Measurements from ENCODE around the gene ASIC4.

ASIC4 gene

GRCh38 chr2:219513787-219514186 lies 495 bp upstream of the ASIC4 start:
- no peaks in the 10 kb centered on the region for H3K9me3 Mint-ChIP-seq (ENCODE audit: low read depth)
- peaks cover 25% of the 10 kb centered on the region for H3K4me1 Mint-ChIP-seq (ENCODE audit: low read depth)
- H3K27ac Mint-ChIP-seq, result no peak overlapping the region
- peak overlapping the region; percentile 6 for H3K4me3 Mint-ChIP-seq
- H3K36me3 Mint-ChIP-seq, result no peaks in the 10 kb centered on the region
- H3K27me3 Mint-ChIP-seq, result peaks cover 50% of the 10 kb centered on the region

DNA sequence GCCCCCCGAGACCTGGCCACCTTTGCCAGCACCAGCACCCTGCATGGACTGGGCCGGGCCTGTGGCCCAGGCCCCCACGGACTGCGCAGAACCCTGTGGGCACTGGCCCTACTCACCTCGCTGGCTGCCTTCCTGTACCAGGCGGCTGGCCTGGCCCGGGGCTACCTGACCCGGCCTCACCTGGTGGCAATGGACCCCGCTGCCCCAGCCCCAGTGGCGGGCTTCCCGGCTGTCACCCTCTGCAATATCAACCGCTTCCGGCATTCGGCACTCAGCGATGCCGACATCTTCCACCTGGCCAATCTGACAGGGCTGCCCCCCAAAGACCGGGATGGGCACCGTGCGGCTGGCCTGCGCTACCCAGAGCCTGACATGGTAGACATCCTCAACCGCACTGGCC lies 554 bp downstream of the ASIC4 start:
- H3K27me3 Mint-ChIP-seq, result peaks cover 51% of the 10 kb centered on the region
- no peak overlapping the region for H3K4me3 Mint-ChIP-seq
- no peak overlapping the region for H3K27ac Mint-ChIP-seq
- peaks cover 20% of the 10 kb centered on the region for H3K4me1 Mint-ChIP-seq (ENCODE audit: low read depth)
- H3K36me3 Mint-ChIP-seq, result no peaks in the 10 kb centered on the region
- H3K9me3 Mint-ChIP-seq (ENCODE audit: low read depth), result no peaks in the 10 kb centered on the region

DNA sequence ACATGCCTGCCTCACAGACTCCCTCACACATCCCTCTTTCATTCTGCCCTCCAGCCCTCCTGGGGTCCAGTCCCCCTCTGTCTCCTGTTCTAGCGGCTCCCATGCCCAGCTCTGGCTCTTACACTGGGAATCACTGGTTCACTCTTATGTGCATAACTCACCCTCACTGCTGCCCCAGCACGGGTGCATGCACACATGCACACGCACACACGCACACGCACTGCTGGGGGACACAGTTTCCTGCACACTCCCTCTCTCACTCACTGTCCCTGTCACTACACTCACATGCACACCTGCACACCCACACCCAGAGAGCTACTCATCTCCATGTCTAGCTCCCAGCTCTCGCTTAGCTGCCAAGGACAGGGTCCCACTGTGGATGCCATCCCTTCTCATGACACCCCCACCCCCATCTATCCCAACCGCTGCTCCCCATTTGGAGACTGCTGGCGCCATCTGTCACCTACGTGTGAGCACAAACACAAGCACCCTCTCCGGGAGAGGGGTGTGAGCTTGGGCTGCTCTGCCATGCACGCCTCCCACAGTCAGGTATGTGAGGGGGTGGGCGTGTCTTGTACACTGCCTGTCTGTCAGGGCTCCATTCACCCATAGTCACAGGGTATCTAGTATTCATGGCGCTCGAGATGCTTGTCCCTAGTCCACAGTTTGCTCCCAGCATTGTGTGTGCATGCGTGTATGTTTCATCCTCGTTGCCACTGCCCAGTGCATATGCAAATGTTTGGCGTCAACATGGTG lies 1.8 kb downstream of the ASIC4 start:
- Mint-ChIP-seq H3K27me3 (peaks cover 48% of the 10 kb centered on the region), H3K36me3 (no peaks in the 10 kb centered on the region), H3K4me1 (ENCODE audit: low read depth) (peaks cover 13% of the 10 kb centered on the region), H3K4me3 (no peak overlapping the region), H3K27ac (peak overlapping the region; percentile 14), H3K9me3 (ENCODE audit: low read depth) (no peaks in the 10 kb centered on the region)

- H3K36me3 Mint-ChIP-seq, result no peaks in the 10 kb centered on the region
- H3K27me3 Mint-ChIP-seq, result peaks cover 53% of the 10 kb centered on the region
- H3K9me3 Mint-ChIP-seq (ENCODE audit: low read depth), result no peaks in the 10 kb centered on the region
- H3K4me1 Mint-ChIP-seq (ENCODE audit: low read depth), result peaks cover 20% of the 10 kb centered on the region
- no peak overlapping the region for H3K4me3 Mint-ChIP-seq
- H3K27ac Mint-ChIP-seq, result no peak overlapping the region
These were observed 2.6 kb downstream of the ASIC4 start for GRCh38 chr2:219516888-219517287.

DNA sequence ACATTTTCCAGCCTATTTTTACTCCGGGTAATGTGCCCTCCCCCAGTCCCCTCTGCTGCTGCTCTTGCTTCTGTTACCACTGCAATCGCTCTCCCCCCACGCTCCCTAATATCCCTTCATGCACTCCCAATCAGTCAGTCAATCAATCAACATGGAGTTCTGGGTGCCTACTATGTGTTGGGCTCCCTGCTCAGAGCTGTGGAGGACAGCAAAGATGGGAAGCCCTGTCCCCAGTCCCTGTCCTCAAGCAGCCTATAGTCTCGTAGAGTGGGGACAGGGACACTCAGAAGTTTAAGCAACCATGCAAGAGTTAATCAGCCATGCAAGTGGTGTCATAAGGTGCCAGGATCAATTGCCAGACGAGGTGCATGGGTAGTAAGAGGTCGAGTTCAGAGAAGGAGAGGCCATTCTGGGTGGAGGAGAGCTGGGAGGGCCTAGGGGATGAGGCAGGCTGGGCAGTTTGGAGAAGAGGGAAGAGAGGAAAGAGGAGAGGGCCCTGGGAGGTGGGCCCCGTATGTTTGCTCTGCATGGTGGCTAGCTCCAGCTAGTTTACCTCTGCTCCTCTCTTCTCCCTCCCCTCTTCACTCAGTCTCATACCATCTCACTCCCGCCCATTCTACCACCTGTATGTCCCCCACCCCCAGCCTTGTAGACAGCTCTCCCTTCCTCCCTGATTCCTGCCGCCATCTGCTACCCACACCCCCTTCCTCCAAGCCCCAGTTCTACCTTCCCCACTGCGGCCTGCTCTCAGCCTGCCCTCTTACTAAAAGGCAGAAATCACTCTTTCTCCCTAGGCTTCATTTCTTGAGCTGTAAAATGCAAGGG lies 3.9 kb downstream of the ASIC4 start:
- H3K4me1 Mint-ChIP-seq (ENCODE audit: low read depth), result peaks cover 22% of the 10 kb centered on the region
- peaks cover 50% of the 10 kb centered on the region for H3K27me3 Mint-ChIP-seq
- no peaks in the 10 kb centered on the region for H3K36me3 Mint-ChIP-seq
- no peaks in the 10 kb centered on the region for H3K9me3 Mint-ChIP-seq (ENCODE audit: low read depth)
- no peak overlapping the region for H3K27ac Mint-ChIP-seq
- H3K4me3 Mint-ChIP-seq, result no peak overlapping the region

DNA sequence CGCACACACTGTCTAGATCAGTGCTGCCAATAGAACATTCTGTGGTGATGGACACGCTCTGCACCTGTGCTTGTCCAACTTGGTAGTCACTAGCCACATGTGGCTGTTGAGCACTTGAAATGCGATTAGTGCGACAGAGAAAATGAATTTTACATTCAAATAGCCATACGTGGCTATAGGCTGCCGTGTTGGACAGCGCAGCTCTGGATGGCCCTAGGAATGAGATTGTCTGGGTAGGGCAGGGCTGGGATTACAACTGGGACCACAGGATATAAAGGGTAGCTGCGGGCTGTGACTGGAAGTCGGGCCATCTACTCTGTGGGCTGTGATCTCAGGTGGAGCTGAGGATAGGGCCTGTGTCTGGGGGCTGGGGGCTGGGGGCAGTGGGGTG lies 5.2 kb downstream of the ASIC4 start:
- peaks cover 52% of the 10 kb centered on the region for H3K27me3 Mint-ChIP-seq
- H3K4me3 Mint-ChIP-seq, result no peak overlapping the region
- no peaks in the 10 kb centered on the region for H3K36me3 Mint-ChIP-seq
- peaks cover 18% of the 10 kb centered on the region for H3K4me1 Mint-ChIP-seq (ENCODE audit: low read depth)
- no peaks in the 10 kb centered on the region for H3K9me3 Mint-ChIP-seq (ENCODE audit: low read depth)
- no peak overlapping the region for H3K27ac Mint-ChIP-seq

- H3K36me3 Mint-ChIP-seq, result no peaks in the 10 kb centered on the region
- no peak overlapping the region for H3K4me3 Mint-ChIP-seq
- H3K27ac Mint-ChIP-seq, result no peak overlapping the region
- no peaks in the 10 kb centered on the region for H3K9me3 Mint-ChIP-seq (ENCODE audit: low read depth)
- peaks cover 54% of the 10 kb centered on the region for H3K27me3 Mint-ChIP-seq
- peaks cover 16% of the 10 kb centered on the region for H3K4me1 Mint-ChIP-seq (ENCODE audit: low read depth)
These were observed 5.8 kb downstream of the ASIC4 start for GRCh38 chr2:219520079-219520478.

- Mint-ChIP-seq H3K4me1 (ENCODE audit: low read depth) (peaks cover 16% of the 10 kb centered on the region), H3K27me3 (peaks cover 55% of the 10 kb centered on the region), H3K27ac (no peak overlapping the region), H3K4me3 (peak overlapping the region; percentile 73), H3K9me3 (ENCODE audit: low read depth) (no peaks in the 10 kb centered on the region), H3K36me3 (no peaks in the 10 kb centered on the region)
These were observed 7.0 kb downstream of the ASIC4 start for GRCh38 chr2:219521066-219521880.

DNA sequence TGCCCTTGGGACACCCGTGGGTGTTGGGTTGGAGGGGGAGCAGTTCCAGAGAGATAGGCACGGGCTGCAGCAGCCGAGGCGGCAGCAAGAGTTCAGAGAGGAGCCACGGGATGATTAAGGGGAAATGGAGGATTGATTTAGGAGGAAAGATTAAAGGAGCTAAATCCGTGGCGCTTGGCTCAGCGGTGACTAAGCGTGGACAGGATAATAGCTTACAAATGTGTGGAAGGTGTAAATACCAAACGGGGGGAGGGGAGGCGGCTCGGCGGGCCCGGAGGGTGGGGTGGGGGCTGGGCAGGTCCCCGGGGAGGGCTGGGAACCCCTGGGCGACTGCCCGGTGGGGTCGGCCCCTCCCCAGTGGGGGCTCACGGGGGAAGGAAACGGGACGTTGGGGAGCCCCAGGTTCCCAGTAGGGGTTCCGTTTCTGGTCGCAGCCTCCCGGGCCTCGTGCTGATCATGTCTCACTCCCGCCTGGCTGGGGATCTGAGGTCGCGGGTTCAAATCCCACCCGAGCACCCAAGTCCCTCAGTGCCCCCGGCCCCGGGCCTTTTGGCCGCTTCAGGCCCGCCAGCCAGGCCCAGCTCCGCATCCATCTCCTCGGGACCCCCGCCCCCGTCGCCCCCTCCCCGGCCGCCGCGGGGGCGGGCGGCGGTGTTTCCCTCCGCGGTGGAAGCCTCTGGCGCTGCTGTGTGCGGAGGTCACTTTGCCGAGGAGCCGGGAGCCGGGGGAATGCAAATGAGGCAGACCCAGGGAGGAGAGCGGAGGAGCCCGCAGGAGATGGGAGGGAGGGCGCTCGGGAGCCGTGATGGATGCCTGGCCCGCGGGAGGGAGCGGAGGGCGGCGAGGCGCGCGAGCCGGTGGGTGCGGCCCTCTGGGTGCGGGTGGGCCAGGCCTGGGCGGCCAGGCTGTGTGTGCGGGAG lies 8.1 kb downstream of the ASIC4 start:
- Mint-ChIP-seq H3K27me3 (peaks cover 58% of the 10 kb centered on the region), H3K4me1 (ENCODE audit: low read depth) (peaks cover 16% of the 10 kb centered on the region), H3K4me3 (peak overlapping the region; percentile 73), H3K36me3 (no peaks in the 10 kb centered on the region), H3K27ac (no peak overlapping the region), H3K9me3 (ENCODE audit: low read depth) (no peaks in the 10 kb centered on the region)

GRCh38 chr2:219523031-219523671 lies 8.9 kb downstream of the ASIC4 start:
- Mint-ChIP-seq H3K9me3 (ENCODE audit: low read depth) (no peaks in the 10 kb centered on the region), H3K27me3 (peaks cover 56% of the 10 kb centered on the region), H3K4me1 (ENCODE audit: low read depth) (peaks cover 16% of the 10 kb centered on the region), H3K4me3 (peak overlapping the region; percentile 58), H3K36me3 (no peaks in the 10 kb centered on the region), H3K27ac (no peak overlapping the region)

DNA sequence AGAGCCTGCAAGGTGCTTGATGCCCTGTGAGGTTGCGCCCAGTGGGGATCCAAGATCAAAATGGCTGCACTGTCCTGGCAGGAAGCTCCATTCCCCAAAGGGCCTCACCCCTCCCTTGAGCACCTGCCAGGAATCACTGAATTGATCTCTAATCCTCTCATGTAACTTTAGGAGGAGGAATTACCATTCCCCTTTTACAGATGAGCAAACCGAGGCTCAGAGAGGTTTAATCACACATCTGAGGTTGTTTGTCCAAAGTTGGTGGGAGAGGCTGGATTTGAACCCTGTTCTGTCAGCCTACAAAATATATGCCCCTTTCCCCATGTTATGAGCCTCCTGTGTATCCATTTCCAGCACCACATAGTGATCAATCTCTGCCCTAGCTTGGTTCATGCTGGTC lies 10.5 kb downstream of the ASIC4 start:
- no peak overlapping the region for H3K4me3 Mint-ChIP-seq
- H3K9me3 Mint-ChIP-seq (ENCODE audit: low read depth), result no peaks in the 10 kb centered on the region

DNA sequence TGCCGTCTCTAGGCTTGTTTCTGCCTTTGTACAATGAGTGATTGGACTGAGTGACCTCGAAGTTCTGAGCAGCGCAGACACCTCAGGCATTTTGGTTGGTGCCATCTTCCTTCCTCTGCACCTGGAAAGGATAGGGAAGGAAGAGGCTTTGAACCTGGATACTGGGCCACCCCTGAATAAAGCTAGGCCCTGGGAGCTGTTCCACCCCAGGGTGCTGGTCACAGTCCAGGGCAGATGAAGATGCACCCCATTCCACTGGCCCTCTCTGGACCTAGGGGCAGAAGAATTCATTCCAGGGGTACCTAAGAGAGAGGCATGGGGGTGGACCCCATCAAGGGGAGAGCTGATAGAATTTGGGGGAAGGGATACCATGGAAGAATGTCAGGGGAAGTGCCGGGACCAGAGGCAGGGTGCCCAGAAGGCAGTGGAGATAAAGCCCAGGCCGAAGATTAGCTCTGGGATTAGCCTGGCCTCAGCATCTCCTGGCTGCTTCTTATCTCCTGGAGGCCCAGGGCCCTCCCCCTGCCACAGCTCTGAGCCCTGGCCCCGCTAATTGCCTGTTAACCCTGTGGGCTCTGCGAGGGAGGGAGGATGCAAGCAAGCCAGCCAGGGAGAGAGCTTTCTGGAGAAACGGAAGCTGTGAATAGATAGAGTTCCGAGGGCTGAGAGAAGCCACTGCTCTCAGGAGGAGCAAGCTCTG lies 11.4 kb downstream of the ASIC4 start:
- H3K4me3 Mint-ChIP-seq, result no peak overlapping the region
- no peaks in the 10 kb centered on the region for H3K36me3 Mint-ChIP-seq
- peaks cover 65% of the 10 kb centered on the region for H3K27me3 Mint-ChIP-seq
- no peak overlapping the region for H3K27ac Mint-ChIP-seq
- no peaks in the 10 kb centered on the region for H3K9me3 Mint-ChIP-seq (ENCODE audit: low read depth)
- peaks cover 16% of the 10 kb centered on the region for H3K4me1 Mint-ChIP-seq (ENCODE audit: low read depth)

More for the DNA sequence above, 10.5 kb downstream of the ASIC4 start:
- H3K36me3 Mint-ChIP-seq, result no peaks in the 10 kb centered on the region
- H3K27ac Mint-ChIP-seq, result no peak overlapping the region
- H3K27me3 Mint-ChIP-seq, result peaks cover 62% of the 10 kb centered on the region
- H3K4me1 Mint-ChIP-seq (ENCODE audit: low read depth), result peaks cover 16% of the 10 kb centered on the region

- Mint-ChIP-seq H3K27me3 (peaks cover 67% of the 10 kb centered on the region), H3K9me3 (ENCODE audit: low read depth) (no peaks in the 10 kb centered on the region), H3K4me3 (no peak overlapping the region), H3K27ac (no peak overlapping the region), H3K36me3 (no peaks in the 10 kb centered on the region), H3K4me1 (ENCODE audit: low read depth) (peaks cover 13% of the 10 kb centered on the region)
These were observed 12.2 kb downstream of the ASIC4 start for GRCh38 chr2:219526320-219527075.
